Stomach (tissue), 9 donors: Measurements from ENCODE around the gene PRKCI. TPM values are rescaled to one million over a fixed set of nuclear protein-coding genes. Genes with fewer than 3 reads are reported as not detected.
A peak's percentile ranks its signal among the peaks of the same experiment; 100 is the strongest.

Experiments used
- DNase-seq, 2 donors: peaks; one replicate each; pipeline versions ENCODE4 v3.0.0 to v3.0.0-alpha.2; 2013 to 2019
- H3K27ac ChIP-seq, 5 donors: fragments of 200-600 bp in 4 of 5; sonication (generic) in 4 of 5; one replicate each; pipeline ENCODE4 v1.5.1; 2013 to 2019; ENCODE audit warnings: mild to moderate bottlenecking in 1 of 5, moderate library complexity in 1 of 5
- H3K27me3 ChIP-seq, 3 donors: fragments of 200-600 bp; sonication (generic); one replicate each; pipeline ENCODE4 v1.5.1; 2017 to 2019; ENCODE audit warnings: mixed run types in 1 of 3
- H3K36me3 ChIP-seq, 4 donors: fragments of 200-600 bp; sonication (generic); 1 replicate in 3 of 4; 2 replicates in 1 of 4; pipeline ENCODE4 v1.5.1; 2016 to 2019
- H3K4me1 ChIP-seq, 4 donors: fragments of 200-600 bp; sonication (generic); one replicate each; pipeline ENCODE4 v1.5.1; 2016 to 2019
- H3K4me3 ChIP-seq, 4 donors: fragments of 200-600 bp; sonication (generic) in 3 of 4; one replicate each; pipeline ENCODE4 v1.5.1; 2016 to 2019; ENCODE audit warnings: mild to moderate bottlenecking in 1 of 4
- H3K9me3 ChIP-seq, 4 donors: fragments of 200-600 bp; sonication (generic); one replicate each; pipeline ENCODE4 v1.5.1; 2016 to 2019
- EP300 ChIP-seq: sonication (generic); formaldehyde crosslinking; IDR thresholded peaks from one replicate; pipeline ENCODE4 v1.6.1; 2017; ENCODE audit warnings: antibody characterized with exemption
- POLR2A ChIP-seq, 4 donors: fragments of 450-650 bp; IDR thresholded peaks; one replicate each; pipeline ENCODE4 v1.6.1; 2016; ENCODE audit warnings: antibody characterized with exemption in 4 of 4, control low read depth in 2 of 4, mild to moderate bottlenecking in 1 of 4, moderate library complexity in 1 of 4
- POLR2AphosphoS5 ChIP-seq, 3 donors: sonication (generic); formaldehyde crosslinking; IDR thresholded peaks; one replicate each; pipeline ENCODE4 v1.6.1; 2016; ENCODE audit warnings: antibody characterized with exemption in 3 of 3
- WGBS, 5 donors: extraction: QIAGEN DNeasy Blood & Tissue Kit in 3 of 5; methylation state at CpG; one replicate each; pipeline versions ENCODE4 v1.1.5 to v1.1.7; 2013 to 2018; 5-methylcytosine and 5-hydroxymethylcytosine counted together
- intact Hi-C: fragments of 100-400 bp; cut with DNase I; formaldehyde crosslinking; loops from one replicate; pipeline ENCODE4 v1.15.1; 2023; ENCODE audit warnings: low total_unique reads
- polyA plus RNA-seq, 3 donors: library from polyadenylated mRNA; stranded (reverse); fragments of 200-250 nt; gene quantifications; one replicate each; pipeline ENCODE4 v1.2.3, GENCODE V29; 2013
- total RNA-seq, 5 donors: library from RNA; depleted of rRNA; stranded (reverse); fragments of >200 nt; gene quantifications; one replicate each; pipeline versions ENCODE4 v1.1.0 to v1.2.3, GENCODE V29; 2014 to 2016
- TF ChIP-seq, protein P1 (sequence below), 7 experiments: fragments of 450-650 bp in 4 of 7; fragments of 200-600 bp in 3 of 7; sonication (generic) in 3 of 7; IDR thresholded peaks; one replicate each; pipeline ENCODE4 v1.5.1; 2016 to 2019; ENCODE audit warnings: antibody characterized with exemption in 7 of 7, control low read depth in 2 of 7, mild to moderate bottlenecking in 1 of 7
- donor health status: healthy with polysubstance abuse.
- donor health status: Bipolar disorder and iron deficiency.
- donor health status: healthy.

PRKCI gene
- total and polyA plus RNA-seq, 8 donors = 15.5 to 141 (median 29.8) TPM

DNA sequence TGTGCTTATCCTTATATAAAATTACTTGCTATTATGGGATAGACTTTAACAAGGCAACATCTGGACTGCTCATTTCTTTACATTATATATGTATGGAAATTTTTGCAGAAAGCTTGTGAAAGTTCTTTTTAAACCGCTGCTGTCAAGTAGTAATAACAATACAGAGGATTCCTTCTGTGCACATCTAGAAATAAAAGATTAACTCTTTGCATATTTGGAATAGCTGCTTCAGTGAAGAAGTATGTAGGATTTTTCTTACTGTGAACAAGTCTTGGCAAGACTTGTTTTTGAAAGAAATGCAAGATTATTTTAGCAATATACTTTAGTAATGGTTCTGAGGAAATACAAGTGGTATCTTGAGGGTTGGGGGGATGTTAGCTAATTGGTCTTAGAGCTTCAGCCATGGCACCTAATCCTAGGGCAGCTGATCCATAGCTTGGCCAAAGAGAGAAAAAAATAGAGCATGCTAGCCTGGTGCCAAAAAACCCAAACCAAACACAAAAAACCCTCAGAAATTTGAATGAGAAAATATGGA, 4.3 kb downstream of the PRKCI start:
- WGBS, 5 donors = 60 to 76% (median 74%) methylated on average over 1 of the region's 1 CpG
- H3K27ac ChIP-seq = peak overlapping the region in 1 of 5 donors; percentile 31
- intact Hi-C loops = no loop called here
- H3K4me1 ChIP-seq = peaks cover 23 to 85% (median 43%) of the 10 kb centered on the region in 4 donors
- H3K9me3 ChIP-seq = no peaks in the 10 kb centered on the region
- no peaks in the 10 kb centered on the region for H3K36me3 ChIP-seq
- H3K4me3 ChIP-seq = no peak overlapping the region
- no peak for TF ChIP-seq POLR2A (IDR thresholded peaks at IDR 0.05)
- TF ChIP-seq, protein P1, sequence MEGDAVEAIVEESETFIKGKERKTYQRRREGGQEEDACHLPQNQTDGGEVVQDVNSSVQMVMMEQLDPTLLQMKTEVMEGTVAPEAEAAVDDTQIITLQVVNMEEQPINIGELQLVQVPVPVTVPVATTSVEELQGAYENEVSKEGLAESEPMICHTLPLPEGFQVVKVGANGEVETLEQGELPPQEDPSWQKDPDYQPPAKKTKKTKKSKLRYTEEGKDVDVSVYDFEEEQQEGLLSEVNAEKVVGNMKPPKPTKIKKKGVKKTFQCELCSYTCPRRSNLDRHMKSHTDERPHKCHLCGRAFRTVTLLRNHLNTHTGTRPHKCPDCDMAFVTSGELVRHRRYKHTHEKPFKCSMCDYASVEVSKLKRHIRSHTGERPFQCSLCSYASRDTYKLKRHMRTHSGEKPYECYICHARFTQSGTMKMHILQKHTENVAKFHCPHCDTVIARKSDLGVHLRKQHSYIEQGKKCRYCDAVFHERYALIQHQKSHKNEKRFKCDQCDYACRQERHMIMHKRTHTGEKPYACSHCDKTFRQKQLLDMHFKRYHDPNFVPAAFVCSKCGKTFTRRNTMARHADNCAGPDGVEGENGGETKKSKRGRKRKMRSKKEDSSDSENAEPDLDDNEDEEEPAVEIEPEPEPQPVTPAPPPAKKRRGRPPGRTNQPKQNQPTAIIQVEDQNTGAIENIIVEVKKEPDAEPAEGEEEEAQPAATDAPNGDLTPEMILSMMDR (IDR thresholded peaks at IDR 0.05) = no peak
- TF ChIP-seq EP300 = no peak
- TF ChIP-seq POLR2AphosphoS5 (IDR thresholded peaks at IDR 0.05) = no peak
- H3K27me3 ChIP-seq = no peaks in the 10 kb centered on the region
- DNase-seq = no peak

- no peak for TF ChIP-seq POLR2AphosphoS5 (IDR thresholded peaks at IDR 0.05)
- TF ChIP-seq, protein P1 (IDR thresholded peaks at IDR 0.05) = no peak
- TF ChIP-seq POLR2A (IDR thresholded peaks at IDR 0.05) = no peak
- no peak for TF ChIP-seq EP300
- H3K9me3 ChIP-seq = no peaks in the 10 kb centered on the region
- no peak for DNase-seq
- intact Hi-C loops = no loop called here
- H3K36me3 ChIP-seq = no peaks in the 10 kb centered on the region
- 33 to 50% (median 38%) methylated on average over 2 of the region's 2 CpGs for WGBS, 5 donors
- no peak overlapping the region for H3K4me3 ChIP-seq
- no peaks in the 10 kb centered on the region for H3K27me3 ChIP-seq
- H3K27ac ChIP-seq = peak overlapping the region in 3 of 5 donors; percentile 7 to 34 (median 29)
- peaks cover 33 to 87% (median 53%) of the 10 kb centered on the region in 4 donors for H3K4me1 ChIP-seq
These were observed 6.0 kb downstream of the PRKCI start for GRCh38 chr3:170228093-170228766.

GRCh38 chr3:170232266-170232665, 10.0 kb downstream of the PRKCI start:
- peaks cover 18 to 57% (median 44%) of the 10 kb centered on the region in 4 donors for H3K4me1 ChIP-seq
- H3K36me3 ChIP-seq = peaks cover 17 to 23% (median 20%) of the 10 kb centered on the region in 4 donors
- H3K27me3 ChIP-seq = no peaks in the 10 kb centered on the region
- H3K27ac ChIP-seq = peak overlapping the region; percentile 69 to 85 (median 79)
- peak in 1 of 2 donors; percentile 20 for DNase-seq
- no peaks in the 10 kb centered on the region for H3K9me3 ChIP-seq
- H3K4me3 ChIP-seq = no peak overlapping the region
- intact Hi-C loops = no loop called here
- peak in 2 of 3 donors; percentile 71 to 77 for TF ChIP-seq POLR2AphosphoS5 (IDR thresholded peaks at IDR 0.05)
- TF ChIP-seq POLR2A (IDR thresholded peaks at IDR 0.05) = no peak
- 34 to 66% (median 51%) methylated on average over 5 of the region's 5 CpGs for WGBS, 5 donors

DNA sequence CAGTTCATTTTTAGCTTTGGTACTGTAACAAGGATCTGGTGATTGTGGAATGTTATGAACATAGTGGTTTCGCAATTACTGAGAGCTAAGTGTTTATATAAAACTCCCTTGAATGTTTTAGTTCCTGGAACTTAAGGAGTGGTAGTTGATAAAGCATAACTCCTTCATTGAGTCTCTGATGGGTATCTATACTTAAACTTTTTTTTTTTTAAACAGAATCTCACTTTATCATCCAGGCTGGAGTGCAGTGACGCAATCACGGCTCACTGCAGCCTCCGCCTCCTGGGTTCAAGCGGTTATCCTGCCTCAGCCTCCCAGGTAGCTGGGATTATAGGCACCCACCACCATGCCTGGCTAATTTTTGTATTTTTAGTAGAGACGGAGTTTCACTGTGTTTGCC, 11.3 kb downstream of the PRKCI start:
- H3K36me3 ChIP-seq = peaks cover 17 to 31% (median 28%) of the 10 kb centered on the region in 4 donors
- H3K9me3 ChIP-seq = no peaks in the 10 kb centered on the region
- WGBS, 5 donors = 24 to 51% (median 40%) methylated on average over 6 of the region's 6 CpGs
- intact Hi-C loops = no loop called here
- no peak overlapping the region for H3K4me3 ChIP-seq
- DNase-seq = peak; percentile 76 to 77
- H3K27me3 ChIP-seq = no peaks in the 10 kb centered on the region
- TF ChIP-seq POLR2AphosphoS5 (IDR thresholded peaks at IDR 0.05) (peak in 2 of 3 donors; percentile 64 to 75), POLR2A (IDR thresholded peaks at IDR 0.05) (no peak), EP300 (no peak)
- TF ChIP-seq, protein P1 (IDR thresholded peaks at IDR 0.05) = no peak
- peaks cover 9 to 44% (median 33%) of the 10 kb centered on the region in 4 donors for H3K4me1 ChIP-seq
- H3K27ac ChIP-seq = peak overlapping the region; percentile 69 to 90 (median 79)
